ENCODE measurements around the gene GTF2IRD1.
"Not testable (repeated sequence)": the region's sequence is repeated elsewhere in the genome, so short reads cannot be mapped to it uniquely, and the experiment has no call there.

GTF2IRD1 gene

GRCh38 chr7:74612015-74612829, 158.5 kb downstream of the GTF2IRD1 start:
- Mint-ChIP-seq H3K27me3 (peaks cover under 1% of the 10 kb centered on the region), H3K9me3 (no peaks in the 10 kb centered on the region), H3K36me3 (ENCODE audit: low read depth) (no peaks in the 10 kb centered on the region), H3K27ac (no peak overlapping the region), H3K4me1 (ENCODE audit: low read depth) (peaks cover 11% of the 10 kb centered on the region), H3K4me3 (no peak overlapping the region)
- DNase-seq, result no peak

GRCh38 chr7:74615933-74616780, 162.5 kb downstream of the GTF2IRD1 start:
- no peak for DNase-seq
- peak overlapping the region; percentile 16 for H3K27ac Mint-ChIP-seq
- no peaks in the 10 kb centered on the region for H3K36me3 Mint-ChIP-seq (ENCODE audit: low read depth)
- no peaks in the 10 kb centered on the region for H3K9me3 Mint-ChIP-seq
- peaks cover 15% of the 10 kb centered on the region for H3K4me1 Mint-ChIP-seq (ENCODE audit: low read depth)
- H3K27me3 Mint-ChIP-seq, result no peaks in the 10 kb centered on the region
- no peak overlapping the region for H3K4me3 Mint-ChIP-seq

- Mint-ChIP-seq H3K4me1 (ENCODE audit: low read depth) (peaks cover 15% of the 10 kb centered on the region), H3K36me3 (ENCODE audit: low read depth) (no peaks in the 10 kb centered on the region), H3K27ac (peak overlapping the region; percentile 80), H3K9me3 (no peaks in the 10 kb centered on the region), H3K27me3 (no peaks in the 10 kb centered on the region), H3K4me3 (no peak overlapping the region)
- DNase-seq, result peak; percentile 59
Measured at GRCh38 chr7:74617180-74617744, 163.6 kb downstream of the GTF2IRD1 start.

GRCh38 chr7:74619235-74619860, 165.6 kb downstream of the GTF2IRD1 start:
- DNase-seq, result no peak
- H3K9me3 Mint-ChIP-seq, result no peaks in the 10 kb centered on the region
- no peaks in the 10 kb centered on the region for H3K36me3 Mint-ChIP-seq (ENCODE audit: low read depth)
- H3K27me3 Mint-ChIP-seq, result no peaks in the 10 kb centered on the region
- peaks cover 15% of the 10 kb centered on the region for H3K4me1 Mint-ChIP-seq (ENCODE audit: low read depth)
- H3K27ac Mint-ChIP-seq, result no peak overlapping the region
- H3K4me3 Mint-ChIP-seq, result no peak overlapping the region

- H3K27me3 Mint-ChIP-seq, result no peaks in the 10 kb centered on the region
- H3K9me3 Mint-ChIP-seq, result no peaks in the 10 kb centered on the region
- no peak overlapping the region for H3K4me3 Mint-ChIP-seq
- DNase-seq, result no peak
- H3K36me3 Mint-ChIP-seq (ENCODE audit: low read depth), result no peaks in the 10 kb centered on the region
- no peak overlapping the region for H3K27ac Mint-ChIP-seq
- H3K4me1 Mint-ChIP-seq (ENCODE audit: low read depth), result peaks cover 6% of the 10 kb centered on the region
Measured at GRCh38 chr7:74622228-74622749, 168.6 kb downstream of the GTF2IRD1 start.

- Mint-ChIP-seq H3K27ac (no peak overlapping the region), H3K27me3 (no peaks in the 10 kb centered on the region)
Measured at GRCh38 chr7:74623135-74623534, 169.4 kb downstream of the GTF2IRD1 start.

GRCh38 chr7:74625446-74625845, 171.7 kb downstream of the GTF2IRD1 start:
- Mint-ChIP-seq H3K4me1 (ENCODE audit: low read depth) (peaks cover 4% of the 10 kb centered on the region), H3K27ac (no peak overlapping the region), H3K27me3 (no peaks in the 10 kb centered on the region), H3K9me3 (no peaks in the 10 kb centered on the region), H3K36me3 (ENCODE audit: low read depth) (no peaks in the 10 kb centered on the region), H3K4me3 (no peak overlapping the region)
- no peak for DNase-seq

More at GRCh38 chr7:74623135-74623534, 169.4 kb downstream of the GTF2IRD1 start:
- H3K4me1 Mint-ChIP-seq (ENCODE audit: low read depth), result peaks cover 4% of the 10 kb centered on the region
- no peaks in the 10 kb centered on the region for H3K36me3 Mint-ChIP-seq (ENCODE audit: low read depth)
- no peaks in the 10 kb centered on the region for H3K9me3 Mint-ChIP-seq
- no peak for DNase-seq
- H3K4me3 Mint-ChIP-seq, result no peak overlapping the region

GRCh38 chr7:74627661-74628411, 174.1 kb downstream of the GTF2IRD1 start:
- H3K4me1 Mint-ChIP-seq (ENCODE audit: low read depth), result peaks cover 4% of the 10 kb centered on the region
- no peaks in the 10 kb centered on the region for H3K36me3 Mint-ChIP-seq (ENCODE audit: low read depth)
- no peak overlapping the region for H3K4me3 Mint-ChIP-seq
- no peaks in the 10 kb centered on the region for H3K9me3 Mint-ChIP-seq
- no peak for DNase-seq
- H3K27me3 Mint-ChIP-seq, result no peaks in the 10 kb centered on the region
- H3K27ac Mint-ChIP-seq, result no peak overlapping the region

- no peaks in the 10 kb centered on the region for H3K36me3 Mint-ChIP-seq (ENCODE audit: low read depth)
Measured at GRCh38 chr7:74632505-74632904, 178.8 kb downstream of the GTF2IRD1 start.

GRCh38 chr7:74633451-74633921, 179.8 kb downstream of the GTF2IRD1 start:
- no peaks in the 10 kb centered on the region for H3K9me3 Mint-ChIP-seq
- H3K36me3 Mint-ChIP-seq (ENCODE audit: low read depth), result no peaks in the 10 kb centered on the region
- H3K27me3 Mint-ChIP-seq, result no peaks in the 10 kb centered on the region
- H3K4me1 Mint-ChIP-seq (ENCODE audit: low read depth), result peaks cover 2% of the 10 kb centered on the region
- no peak overlapping the region for H3K27ac Mint-ChIP-seq
- H3K4me3 Mint-ChIP-seq, result no peak overlapping the region
- DNase-seq, result no peak

More at GRCh38 chr7:74632505-74632904, 178.8 kb downstream of the GTF2IRD1 start:
- DNase-seq, result no peak
- Mint-ChIP-seq H3K27ac (no peak overlapping the region), H3K9me3 (no peaks in the 10 kb centered on the region), H3K4me3 (no peak overlapping the region), H3K4me1 (ENCODE audit: low read depth) (peaks cover 5% of the 10 kb centered on the region), H3K27me3 (no peaks in the 10 kb centered on the region)

- H3K27ac Mint-ChIP-seq, result no peak overlapping the region
- no peak for DNase-seq
- H3K4me1 Mint-ChIP-seq (ENCODE audit: low read depth), result peaks cover 8% of the 10 kb centered on the region
- H3K9me3 Mint-ChIP-seq, result no peaks in the 10 kb centered on the region
- H3K27me3 Mint-ChIP-seq, result no peaks in the 10 kb centered on the region
- H3K4me3 Mint-ChIP-seq, result no peak overlapping the region
- no peaks in the 10 kb centered on the region for H3K36me3 Mint-ChIP-seq (ENCODE audit: low read depth)
Measured at GRCh38 chr7:74637745-74638144, 184.0 kb downstream of the GTF2IRD1 start.

- DNase-seq, result peak; percentile 83
- Mint-ChIP-seq H3K4me3 (peak overlapping the region; percentile 78), H3K27ac (peak overlapping the region; percentile 90), H3K4me1 (ENCODE audit: low read depth) (peaks cover 40% of the 10 kb centered on the region)
- not testable (repeated sequence) for H3K27me3 Mint-ChIP-seq; H3K36me3 Mint-ChIP-seq (ENCODE audit: low read depth); H3K9me3 Mint-ChIP-seq
Measured at GRCh38 chr7:74650055-74650454, 196.3 kb downstream of the GTF2IRD1 start.

- peaks cover 45% of the 10 kb centered on the region for H3K4me1 Mint-ChIP-seq (ENCODE audit: low read depth)
- peak overlapping the region; percentile 90 for H3K27ac Mint-ChIP-seq
- not testable (repeated sequence) for H3K27me3 Mint-ChIP-seq; DNase-seq; H3K9me3 Mint-ChIP-seq; H3K36me3 Mint-ChIP-seq (ENCODE audit: low read depth)
- peak overlapping the region; percentile 78 for H3K4me3 Mint-ChIP-seq
Measured at GRCh38 chr7:74650493-74651132, 196.9 kb downstream of the GTF2IRD1 start.
